GM18951 (cell line): ENCODE results near the gene NDUFA8.

ENCODE experiments used
- POLR2A ChIP-seq: IDR thresholded peaks from 4 replicates; pipeline ENCODE4 v1.6.1; 2011; ENCODE audit warnings: mild to moderate bottlenecking; ENCODE audit not compliant: insufficient read length, insufficient read depth; ENCODE audit errors: extremely low read depth
- in situ Hi-C: fragments of 300-500 bp; cut with MboI; formaldehyde crosslinking; loops from one replicate; pipeline ENCODE4 v1.12.0; 2022; ENCODE audit warnings: low sequenced_read_pairs, mixed read lengths, inconsistent platforms; ENCODE audit not compliant: unreplicated experiment

The NDUFA8 gene

DNA sequence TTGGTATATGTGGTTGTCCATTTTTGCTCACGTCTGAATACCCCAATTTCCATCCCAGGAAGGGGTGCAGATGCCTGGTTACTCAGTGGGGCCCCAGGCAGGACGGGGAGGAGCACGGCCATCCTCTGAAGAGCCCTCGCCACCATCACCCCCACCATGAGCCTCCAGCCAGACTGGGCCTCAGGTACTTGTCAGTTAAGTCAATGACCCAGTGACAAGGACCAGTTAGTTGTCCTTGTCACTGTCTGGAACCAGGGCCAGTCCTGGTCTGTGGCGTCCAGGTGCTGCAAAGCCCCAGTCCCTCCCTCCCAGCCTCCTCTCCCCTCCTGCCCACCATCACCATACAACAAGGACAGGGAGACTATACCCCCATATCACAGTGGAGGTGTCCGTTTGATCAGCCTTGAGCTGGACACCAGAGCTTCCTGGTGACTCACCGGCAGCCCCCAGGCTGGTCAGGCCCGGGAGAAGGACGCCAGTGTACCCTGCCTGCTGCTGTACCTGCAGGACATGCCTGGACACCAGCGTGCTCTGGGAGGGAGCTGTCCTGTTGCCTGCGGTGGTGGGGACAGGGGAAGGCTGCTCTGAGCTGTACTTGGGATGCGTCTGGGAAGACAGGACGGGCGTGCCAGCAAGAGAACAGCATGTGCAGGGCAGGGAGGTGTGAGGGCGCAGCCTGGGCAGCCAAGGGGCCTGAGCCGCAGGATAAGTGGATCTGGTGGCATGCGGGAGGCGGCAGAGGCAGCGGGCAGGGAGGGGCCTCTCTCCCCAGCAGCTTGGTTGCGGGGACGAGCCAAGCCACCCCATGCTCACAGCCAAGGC, 33.9 kb downstream of the NDUFA8 start:
- in situ Hi-C loops: loop anchor here (10.0 kb wide), 1 partner anchor 329 kb away; no protein-coding TSS in a partner anchor
- no peak for TF ChIP-seq POLR2A

- no peak for TF ChIP-seq POLR2A
- in situ Hi-C loops: loop anchor here (10.0 kb wide), 1 partner anchor 330 kb away; no protein-coding TSS in a partner anchor
Measured at GRCh38 chr9:122125158-122125508, 34.4 kb downstream of the NDUFA8 start.

GRCh38 chr9:122124528-122124927, 35.1 kb downstream of the NDUFA8 start:
- no peak for TF ChIP-seq POLR2A
- in situ Hi-C loops: loop anchor here (5.0 to 25.0 kb wide), 3 partner anchors 223 to 688 kb away; partner anchors contain the start of gene OR1K1

GRCh38 chr9:122124048-122124447, 35.5 kb downstream of the NDUFA8 start:
- no peak for TF ChIP-seq POLR2A
- in situ Hi-C loops: loop anchor here (5.0 to 25.0 kb wide), 3 partner anchors 223 to 688 kb away; partner anchors contain the start of gene OR1K1

- no peak for TF ChIP-seq POLR2A
- in situ Hi-C loops: loop anchor here (5.0 to 25.0 kb wide), 3 partner anchors 224 to 689 kb away; partner anchors contain the start of gene OR1K1
Measured at GRCh38 chr9:122122903-122123632, 36.5 kb downstream of the NDUFA8 start.

- no peak for TF ChIP-seq POLR2A
- in situ Hi-C loops: loop anchor here (5.0 to 25.0 kb wide), 3 partner anchors 225 to 690 kb away; partner anchors contain the start of gene OR1K1
Measured at GRCh38 chr9:122122468-122122867, 37.1 kb downstream of the NDUFA8 start.

DNA sequence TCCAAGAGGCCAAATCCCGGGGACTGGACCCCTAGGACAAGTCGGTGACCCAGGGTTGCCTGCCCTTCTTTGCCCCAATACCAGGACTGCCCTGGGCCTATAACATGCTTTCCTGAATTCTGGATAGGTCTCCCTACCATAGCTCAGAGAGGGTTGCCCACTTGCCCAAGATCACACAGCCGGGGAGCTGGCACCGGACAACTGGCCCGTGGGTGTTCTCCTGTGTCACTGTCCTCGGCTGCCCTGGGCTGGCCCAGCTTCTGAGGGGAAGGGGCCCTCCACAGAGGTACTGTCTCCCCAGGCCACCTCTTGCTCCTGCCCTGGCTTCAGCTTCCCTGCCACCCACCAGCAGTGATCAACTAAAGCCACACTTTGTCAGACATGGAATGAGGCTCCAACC, 37.6 kb downstream of the NDUFA8 start:
- in situ Hi-C loops: loop anchor here (5.0 to 25.0 kb wide), 3 partner anchors 225 to 690 kb away; partner anchors contain the start of gene OR1K1

GRCh38 chr9:122121391-122121790, 38.2 kb downstream of the NDUFA8 start:
- in situ Hi-C loops: loop anchor here (5.0 to 25.0 kb wide), 3 partner anchors 226 to 691 kb away; partner anchors contain the start of gene OR1K1
- TF ChIP-seq POLR2A: no peak

More for the DNA sequence above, 37.6 kb downstream of the NDUFA8 start:
- no peak for TF ChIP-seq POLR2A

DNA sequence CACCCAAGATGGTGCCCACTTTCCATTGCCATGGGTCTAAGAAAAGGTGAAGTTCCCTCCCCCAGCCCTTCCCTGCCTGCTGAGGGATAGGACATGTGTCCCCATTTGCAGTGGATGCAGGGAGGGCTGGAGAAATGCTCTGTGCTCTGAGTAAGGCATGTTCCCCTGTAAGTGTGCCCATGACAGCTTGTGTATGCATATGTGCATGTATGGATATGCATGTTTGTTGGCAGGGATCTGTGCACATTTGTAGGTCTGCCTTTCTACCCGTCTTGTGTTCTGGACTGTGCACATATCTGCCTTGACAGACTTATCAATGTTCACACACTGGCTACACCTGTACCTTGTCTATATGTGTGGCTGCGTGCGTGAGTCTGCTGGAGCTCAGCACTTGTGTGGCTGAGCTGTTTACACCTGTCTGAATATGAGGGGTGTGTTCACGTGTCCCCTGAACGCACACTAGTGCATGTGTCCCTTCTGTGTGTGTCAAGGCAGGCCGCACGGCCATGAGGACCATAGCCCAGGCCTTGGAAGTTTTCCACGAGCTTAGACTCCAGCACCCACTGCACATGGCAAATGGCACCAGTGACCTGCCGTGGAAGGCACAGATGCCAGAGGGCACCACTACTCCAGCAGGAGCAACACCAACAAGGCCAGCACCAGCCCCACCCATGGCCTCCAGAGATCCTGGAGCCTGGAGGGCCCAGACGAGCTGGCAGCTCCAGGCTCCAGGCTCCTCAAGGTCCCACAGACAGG, 39.1 kb downstream of the NDUFA8 start:
- in situ Hi-C loops: loop anchor here (5.0 to 25.0 kb wide), 3 partner anchors 227 to 692 kb away; partner anchors contain the start of gene OR1K1
- no peak for TF ChIP-seq POLR2A

DNA sequence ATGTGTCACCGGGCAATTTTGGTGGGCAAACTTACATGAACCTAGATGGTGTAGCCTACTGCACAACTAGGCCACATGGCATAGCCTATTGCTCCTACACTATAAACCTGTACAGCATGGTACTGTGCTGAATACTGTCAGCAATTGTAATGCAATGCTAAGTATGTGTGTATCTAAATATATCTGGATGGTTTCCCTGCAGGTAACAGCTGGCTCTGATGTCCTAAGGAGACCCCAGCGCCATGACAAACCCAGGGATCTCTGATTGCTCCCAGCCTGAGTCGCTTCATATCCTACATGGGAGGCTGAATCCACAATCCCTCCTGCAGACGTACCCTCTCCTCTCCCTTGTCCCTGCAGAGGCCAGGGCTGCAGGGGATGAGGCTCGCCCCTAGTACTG, 39.9 kb downstream of the NDUFA8 start:
- no peak for TF ChIP-seq POLR2A
- in situ Hi-C loops: loop anchor here (5.0 to 25.0 kb wide), 3 partner anchors 228 to 693 kb away; partner anchors contain the start of gene OR1K1

DNA sequence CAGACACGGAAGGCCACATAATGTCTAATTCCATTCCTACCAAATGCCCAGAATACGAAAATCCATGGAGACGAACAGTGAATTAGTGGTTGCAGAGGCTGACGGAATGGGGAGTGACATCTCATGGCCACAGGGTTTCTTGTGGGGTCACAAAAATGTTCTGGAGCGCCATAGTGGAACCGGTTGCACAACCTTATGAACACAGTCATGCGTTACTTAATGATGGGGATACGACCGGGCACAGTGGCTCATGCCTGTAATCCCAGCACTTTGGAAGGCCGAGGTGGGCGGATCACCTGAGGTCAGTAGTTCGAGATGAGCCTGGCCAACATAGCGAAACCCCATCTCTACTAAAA, 40.4 kb downstream of the NDUFA8 start:
- in situ Hi-C loops: loop anchor here (25.0 kb wide), 1 partner anchor 693 kb away; the partner anchor contains the start of gene OR1K1
- TF ChIP-seq POLR2A: no peak

GRCh38 chr9:122118343-122119165, 41.0 kb downstream of the NDUFA8 start:
- in situ Hi-C loops: loop anchor here (25.0 kb wide), 1 partner anchor 694 kb away; the partner anchor contains the start of gene OR1K1
- no peak for TF ChIP-seq POLR2A

DNA sequence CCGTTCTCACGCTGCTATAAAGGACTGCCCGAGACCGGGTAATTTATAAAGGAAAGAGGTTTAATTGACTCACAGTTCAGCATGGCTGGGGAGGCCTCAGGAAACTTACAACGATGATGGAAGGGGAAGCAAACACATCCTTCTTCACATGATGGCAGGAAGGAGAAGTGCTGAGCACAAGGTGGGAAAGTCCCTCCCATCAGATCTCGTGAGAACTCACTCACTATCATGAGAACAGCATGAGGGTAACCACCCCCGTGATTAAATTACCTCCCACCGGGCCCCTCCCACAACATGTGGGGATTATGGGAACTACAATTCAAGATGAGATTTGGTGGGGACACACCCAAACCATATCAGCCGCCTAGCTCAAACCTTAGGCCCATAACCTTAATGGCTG, 42.3 kb downstream of the NDUFA8 start:
- in situ Hi-C loops: loop anchor here (25.0 kb wide), 1 partner anchor 695 kb away; the partner anchor contains the start of gene OR1K1
